ENCODE measurements around the gene SCRN2.

Gene SCRN2

DNA sequence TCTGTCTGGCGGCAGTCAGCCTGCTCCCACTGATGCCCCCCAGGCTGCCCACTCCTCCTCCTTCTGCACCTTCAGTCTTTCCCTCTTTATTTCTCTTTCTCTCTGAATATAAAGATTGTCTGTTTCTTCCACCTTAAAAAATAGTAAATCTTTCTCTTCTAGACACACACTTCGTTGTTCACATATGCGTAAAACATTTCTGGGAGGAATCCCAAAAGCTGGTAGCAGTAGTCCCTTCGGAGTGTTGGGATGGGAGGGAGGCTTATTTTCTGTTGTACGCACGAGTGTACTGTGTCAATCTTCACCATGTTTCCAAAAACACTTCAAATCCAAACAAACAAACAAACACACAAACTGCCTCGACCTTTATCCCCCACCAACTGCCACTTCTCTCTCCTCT, 29.4 kb downstream of the SCRN2 start:
- Histone ChIP-seq H3K79me2 (no peaks in the 10 kb centered on the region), H3K9ac (no peak overlapping the region), H3K4me2 (ENCODE audit: low read length) (no peak overlapping the region), H3K4me3 (ENCODE audit: low read depth, low read length) (no peak overlapping the region), H2AFZ (no peak overlapping the region), H3K36me3 (ENCODE audit: control insufficient read depth, insufficient read depth, low read length) (no peaks in the 10 kb centered on the region), H3K4me1 (peaks cover 5% of the 10 kb centered on the region), H3K27me3 (ENCODE audit: control insufficient read depth, insufficient read depth, low read length) (no peaks in the 10 kb centered on the region), H3K27ac (no peak overlapping the region), H3K9me3 (ENCODE audit: control insufficient read depth, low read length) (no peaks in the 10 kb centered on the region)
- no peak for TF ChIP-seq CTCF (IDR thresholded peaks at IDR 0.05)

DNA sequence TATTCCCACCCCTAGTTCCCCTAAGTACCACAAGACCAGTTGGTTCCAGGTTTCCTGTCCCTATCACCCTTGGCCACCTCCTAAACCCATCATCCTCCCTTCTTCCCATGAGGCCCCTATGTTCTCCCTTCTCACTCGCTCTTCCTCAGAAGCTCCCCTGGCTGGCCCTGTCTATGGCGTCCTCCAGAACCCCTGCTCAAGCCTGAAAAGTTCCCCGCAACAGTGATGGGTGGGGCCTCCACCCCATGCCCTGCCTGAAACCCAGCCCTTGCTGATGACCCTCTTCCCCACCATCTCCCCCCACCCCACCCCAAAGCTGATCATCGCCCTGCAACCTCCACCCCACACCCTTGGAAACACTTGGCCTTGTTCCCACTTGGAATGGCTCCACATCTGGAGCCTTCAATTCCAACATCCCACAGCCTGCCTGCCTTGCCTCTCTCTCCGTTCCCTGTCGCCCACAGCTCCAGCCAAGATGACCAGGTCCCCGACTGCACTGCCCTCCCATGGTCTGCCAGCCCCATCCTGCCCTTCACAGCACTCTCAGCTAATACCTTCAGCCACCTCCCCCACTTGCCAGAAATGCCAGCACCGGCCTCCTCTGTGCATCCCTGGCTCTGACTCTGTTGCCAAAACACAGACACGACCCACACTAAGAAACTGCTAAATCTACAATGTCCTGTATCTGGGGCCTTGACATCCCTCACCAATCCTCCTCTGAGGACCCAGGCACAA, 30.0 kb downstream of the SCRN2 start:
- no peaks in the 10 kb centered on the region for H3K27me3 ChIP-seq (ENCODE audit: control insufficient read depth, insufficient read depth, low read length)
- H3K36me3 ChIP-seq (ENCODE audit: control insufficient read depth, insufficient read depth, low read length) = no peaks in the 10 kb centered on the region
- H3K79me2 ChIP-seq = no peaks in the 10 kb centered on the region

DNA sequence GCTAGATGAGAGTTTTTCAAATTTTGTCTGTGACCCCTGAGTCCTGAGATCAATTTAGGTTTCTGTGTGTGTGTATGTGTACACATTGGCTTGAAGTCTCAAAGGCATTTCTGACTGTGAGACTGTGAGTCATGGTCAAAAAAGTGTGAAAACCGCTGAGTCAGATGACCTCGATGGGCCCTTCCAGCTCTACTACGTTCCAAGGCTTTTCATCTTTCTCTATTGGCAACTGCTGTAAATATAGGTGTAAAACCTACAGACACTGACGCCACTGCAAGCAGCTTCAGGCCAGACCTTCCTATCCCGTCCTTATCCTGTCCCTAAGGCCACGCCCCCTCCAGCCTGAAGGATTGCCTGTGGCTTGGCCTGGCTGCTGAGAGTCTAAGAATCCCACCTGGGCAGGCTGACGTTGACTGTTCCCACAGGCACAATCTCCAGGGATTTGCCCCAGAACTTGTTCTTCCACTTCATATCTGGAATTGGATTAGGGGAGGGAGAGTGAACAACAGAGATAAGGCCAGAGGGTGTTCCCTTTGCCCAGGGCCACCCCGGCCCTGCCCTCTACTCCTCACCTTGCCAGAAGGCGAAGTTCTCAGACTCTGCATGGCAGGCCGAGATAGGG, 30.8 kb downstream of the SCRN2 start:
- H3K27ac ChIP-seq = no peak overlapping the region
- peaks cover 5% of the 10 kb centered on the region for H3K4me1 ChIP-seq
- H3K27me3 ChIP-seq (ENCODE audit: control insufficient read depth, insufficient read depth, low read length) = no peaks in the 10 kb centered on the region
- H3K79me2 ChIP-seq = no peaks in the 10 kb centered on the region
- no peak overlapping the region for H3K4me3 ChIP-seq (ENCODE audit: low read depth, low read length)
- no peaks in the 10 kb centered on the region for H3K36me3 ChIP-seq (ENCODE audit: control insufficient read depth, insufficient read depth, low read length)
- H3K9ac ChIP-seq = no peak overlapping the region
- no peaks in the 10 kb centered on the region for H3K9me3 ChIP-seq (ENCODE audit: control insufficient read depth, low read length)
- no peak overlapping the region for H3K4me2 ChIP-seq (ENCODE audit: low read length)
- TF ChIP-seq CTCF (IDR thresholded peaks at IDR 0.05) = no peak
- peak overlapping the region; percentile 29 for H2AFZ ChIP-seq

More for the DNA sequence above, 30.0 kb downstream of the SCRN2 start:
- Histone ChIP-seq H3K9ac (no peak overlapping the region), H3K4me1 (peaks cover 5% of the 10 kb centered on the region), H3K4me3 (ENCODE audit: low read depth, low read length) (no peak overlapping the region), H3K27ac (no peak overlapping the region), H3K4me2 (ENCODE audit: low read length) (no peak overlapping the region), H3K9me3 (ENCODE audit: control insufficient read depth, low read length) (no peaks in the 10 kb centered on the region), H2AFZ (no peak overlapping the region)
- TF ChIP-seq CTCF (IDR thresholded peaks at IDR 0.05) = no peak

DNA sequence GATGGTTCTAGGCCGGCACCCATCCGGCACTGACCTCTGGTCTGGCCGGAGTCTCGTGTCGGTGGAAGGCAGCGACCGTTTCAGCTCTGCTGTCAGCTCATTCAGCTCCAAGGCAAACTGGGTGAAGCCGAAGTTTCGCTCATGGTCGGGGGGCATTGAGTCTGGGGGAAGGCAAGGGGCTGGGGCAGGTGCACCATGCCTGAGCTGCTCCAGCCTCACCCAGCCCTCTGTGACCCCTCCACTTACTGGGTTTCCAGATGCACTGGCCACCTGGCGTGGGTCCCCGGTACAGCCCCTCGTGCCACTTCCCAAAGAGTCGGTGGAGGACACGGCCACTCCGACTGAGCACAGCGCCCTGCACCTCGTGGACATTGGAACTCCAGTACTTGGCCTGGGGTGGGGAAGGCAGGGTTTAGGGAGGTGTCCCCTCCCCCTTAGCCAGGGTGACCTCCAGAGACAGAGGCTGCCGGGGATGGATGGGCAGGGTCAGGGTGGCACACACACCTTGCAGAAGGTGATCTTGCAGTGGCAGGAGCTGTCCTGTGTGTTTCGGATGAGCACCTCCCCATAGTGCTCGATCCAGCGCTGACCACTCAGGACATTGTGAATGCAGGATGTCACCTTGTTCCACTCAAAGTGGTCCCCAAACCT, 32.1 kb downstream of the SCRN2 start:
- no peak for TF ChIP-seq CTCF (IDR thresholded peaks at IDR 0.05)
- Histone ChIP-seq H3K9me3 (ENCODE audit: control insufficient read depth, low read length) (no peaks in the 10 kb centered on the region), H3K27ac (no peak overlapping the region), H3K36me3 (ENCODE audit: control insufficient read depth, insufficient read depth, low read length) (no peaks in the 10 kb centered on the region), H3K4me2 (ENCODE audit: low read length) (no peak overlapping the region), H2AFZ (no peak overlapping the region), H3K79me2 (no peaks in the 10 kb centered on the region), H3K4me3 (ENCODE audit: low read depth, low read length) (no peak overlapping the region), H3K27me3 (ENCODE audit: control insufficient read depth, insufficient read depth, low read length) (no peaks in the 10 kb centered on the region), H3K4me1 (peaks cover 5% of the 10 kb centered on the region), H3K9ac (no peak overlapping the region)
